K562 (cell line): Measurements from ENCODE around the gene MAP4. TPM values are rescaled to one million over a fixed set of nuclear protein-coding genes. Genes with fewer than 3 reads are reported as not detected.

Source experiments
- ATAC-seq: fragments of 200-7000 bp; cut with Tn5 transposase; 3 replicates; pipeline ENCODE4 v1.9.1; 2020; ENCODE audit warnings: moderate library complexity
- BruUV-seq: library from RNA; stranded (reverse); fragments of 400-500 nt; replicated peaks from 2 replicates; lab custom pipeline; 2021; lab: Mats Ljungman, UMichigan
- CTCF ChIA-PET: fragments of 300-600 bp; formaldehyde crosslinking; extraction: SDS; loops from one replicate; lab custom pipeline; 2021; ENCODE audit warnings: low intra/inter-chr PET ratio; lab: Yijun Ruan, JAX
- POLR2A ChIA-PET: fragments of 300-600, 350-650 bp; sonication (Branson Sonifier 250); formaldehyde crosslinking; extraction: SDS; loops from one replicate; lab custom pipeline; 2021; ENCODE audit warnings: antibody characterized with exemption, inconsistent platforms; lab: Yijun Ruan, JAX
- DNase-seq, 4 experiments: peaks; one replicate each; pipeline versions ENCODE4 v3.0.0 to v3.0.0-alpha.2; 2011 to 2018; ENCODE audit warnings: low spot score in 3 of 4, mixed read lengths in 3 of 4; ENCODE audit errors: extremely low read depth in 1 of 4
- FAIRE-seq: peaks from 2 replicates; lab custom pipeline; 2011; peaks lifted over from hg19 to GRCh38; lab: Jason Lieb, UNC
- H2AFZ ChIP-seq: 2 replicates; pipeline ENCODE4 v1.6.0; 2011; ENCODE audit warnings: low read depth, low read length, control low read depth, inconsistent platforms
- H3K27ac ChIP-seq: fragments of 200-600 bp; 3 replicates; pipeline ENCODE4 v1.8.0; 2011; ENCODE audit warnings: low read depth, mild to moderate bottlenecking, control low read depth, inconsistent platforms, low read length, moderate library complexity, mixed read lengths; ENCODE audit errors: extremely low read depth
- H3K27me3 ChIP-seq, 2 experiments: fragments of 300-600 bp in 1 of 2; 2 replicates in 1 of 2; 3 replicates in 1 of 2; pipeline versions ENCODE4 v1.6.0 to v1.8.0; 2011; ENCODE audit warnings: inconsistent platforms in 2 of 2, low read length in 2 of 2, mild to moderate bottlenecking in 1 of 2, mixed read lengths in 1 of 2, moderate library complexity in 1 of 2; ENCODE audit not compliant: control insufficient read depth in 2 of 2, insufficient read depth in 2 of 2
- H3K36me3 ChIP-seq: fragments of 300-600 bp; 3 replicates; pipeline ENCODE4 v1.8.0; 2011; ENCODE audit warnings: mild to moderate bottlenecking, low read length, inconsistent platforms; ENCODE audit not compliant: control insufficient read depth, insufficient read depth
- H3K4me1 ChIP-seq, 2 experiments: fragments of 200-600 bp in 1 of 2; replicated peaks in 1 of 2; 2 replicates in 1 of 2; 3 replicates in 1 of 2; pipeline versions ENCODE4 v1.5.1 to v1.8.0; 2011; ENCODE audit warnings: inconsistent platforms in 2 of 2, low read length in 2 of 2, mild to moderate bottlenecking in 1 of 2, mixed read lengths in 1 of 2, moderate library complexity in 1 of 2; ENCODE audit not compliant: control insufficient read depth in 2 of 2, insufficient read depth in 2 of 2
- H3K4me2 ChIP-seq: 2 replicates; pipeline ENCODE4 v1.6.1; 2011; ENCODE audit warnings: low read length, control low read depth, inconsistent platforms, mixed read lengths; ENCODE audit not compliant: insufficient read depth
- H3K4me3 ChIP-seq: fragments of 200-600 bp; sonication (generic), shearing (Covaris generic); 2 replicates; pipeline ENCODE4 v1.5.1; 2016; ENCODE audit warnings: control low read depth, inconsistent platforms
- H3K79me2 ChIP-seq: fragments of 200-600 bp; 3 replicates; pipeline ENCODE4 v1.8.0; 2011; ENCODE audit warnings: low read length, inconsistent platforms; ENCODE audit not compliant: control insufficient read depth, insufficient read depth
- H3K9ac ChIP-seq, 2 experiments: 2 replicates each; pipeline versions ENCODE4 v1.6.0 to v1.6.1; 2011; ENCODE audit warnings: low read depth in 2 of 2, low read length in 2 of 2, control low read depth in 1 of 2, inconsistent platforms in 1 of 2, mild to moderate bottlenecking in 1 of 2, mixed read lengths in 1 of 2; ENCODE audit not compliant: insufficient read depth in 1 of 2
- H3K9me1 ChIP-seq: one replicate; pipeline ENCODE4 v1.6.0; 2011; ENCODE audit warnings: inconsistent platforms, mild to moderate bottlenecking, low read length, moderate library complexity; ENCODE audit not compliant: control insufficient read depth, insufficient read depth
- H3K9me3 ChIP-seq: replicated peaks from 2 replicates; pipeline ENCODE4 v1.5.1; 2011; ENCODE audit warnings: low read depth, low read length, inconsistent platforms; ENCODE audit not compliant: control insufficient read depth, insufficient read depth
- H4K20me1 ChIP-seq: replicated peaks from 2 replicates; pipeline ENCODE4 v1.6.1; 2011; ENCODE audit warnings: low read length, inconsistent platforms, mixed read lengths; ENCODE audit not compliant: control insufficient read depth, insufficient read depth
- BMI1 ChIP-seq: fragments of 150-350 bp; IDR thresholded peaks from 2 replicates; pipeline ENCODE4 v1.6.1; 2014; ENCODE audit warnings: low read length
- CSDE1 ChIP-seq, 2 experiments: fragments of 450-650 bp; IDR thresholded peaks; 2 replicates each; pipeline ENCODE4 v1.6.1; 2016; ENCODE audit warnings: mild to moderate bottlenecking in 1 of 2
- DPF2 ChIP-seq: fragments of 450-650 bp; IDR thresholded peaks from 2 replicates; pipeline ENCODE4 v1.6.1; 2016
- FOXJ2 ChIP-seq: fragments of 200-800 bp; sonication (Bioruptor generic); IDR thresholded peaks from 2 replicates; pipeline ENCODE4 v1.6.1; 2016; ENCODE audit warnings: missing genetic modification characterization, missing compliant biosample characterization
- MXI1 ChIP-seq: IDR thresholded peaks from 2 replicates; pipeline ENCODE4 v1.6.1; 2011; ENCODE audit warnings: low read depth, mild to moderate bottlenecking, improper control_type of control experiment, low read length
- MYC ChIP-seq, 2 experiments: fragments of 250-450 bp in 1 of 2; sonication (Bioruptor Pico) in 1 of 2; IDR thresholded peaks; 2 replicates each; pipeline versions ENCODE4 v1.5.1 to v1.6.1; 2012 to 2021; ENCODE audit warnings: low read depth in 2 of 2, borderline replicate concordance in 1 of 2, improper control_type of control experiment in 1 of 2, low read length in 1 of 2, mild to moderate bottlenecking in 1 of 2, moderate library complexity in 1 of 2
- NR2C2 ChIP-seq, 2 experiments: fragments of 200-800 bp in 1 of 2; sonication (Bioruptor generic) in 1 of 2; sonication (generic) in 1 of 2; formaldehyde crosslinking in 1 of 2; IDR thresholded peaks; 2 replicates each; pipeline versions ENCODE4 v1.6.1 to v1.8.0; 2016 to 2022; ENCODE audit warnings: mild to moderate bottlenecking in 1 of 2, missing compliant biosample characterization in 1 of 2, missing genetic modification characterization in 1 of 2, missing genetic modification reagents in 1 of 2
- PATZ1 ChIP-seq: fragments of 250-450 bp; sonication (Bioruptor Pico); IDR thresholded peaks from 2 replicates; pipeline ENCODE4 v1.5.0; 2020; ENCODE audit warnings: mild to moderate bottlenecking, borderline replicate concordance
- RFX1 ChIP-seq: fragments of 450-650 bp; IDR thresholded peaks from 2 replicates; pipeline ENCODE4 v1.6.1; 2016; ENCODE audit warnings: mild to moderate bottlenecking, moderate library complexity
- SAP30 ChIP-seq: fragments of 200-600 bp; sonication (generic); IDR thresholded peaks from 2 replicates; pipeline ENCODE4 v1.6.1; 2012; ENCODE audit warnings: borderline replicate concordance, low read depth, mild to moderate bottlenecking, moderate library complexity, low read length, control low read depth, inconsistent platforms; ENCODE audit not compliant: insufficient read depth, poor library complexity, severe bottlenecking
- SMARCE1 ChIP-seq: fragments of 450-650 bp; IDR thresholded peaks from 2 replicates; pipeline ENCODE4 v1.7.1; 2016; ENCODE audit warnings: mild to moderate bottlenecking
- SPI1 ChIP-seq: IDR thresholded peaks from 2 replicates; pipeline ENCODE4 v1.6.1; 2011; ENCODE audit warnings: low read depth, low read length, control low read depth, borderline replicate concordance
- XRCC4 ChIP-seq: IDR thresholded peaks from one replicate; pipeline ENCODE4 v1.6.1; 2011; ENCODE audit not compliant: insufficient read depth, insufficient read length; ENCODE audit errors: extremely low read depth
- ZNF766 ChIP-seq: fragments of 200-800 bp; sonication (Bioruptor generic); conservative IDR thresholded peaks from 2 replicates; pipeline ENCODE4 v1.6.1; 2016; ENCODE audit warnings: missing genetic modification characterization, missing compliant biosample characterization
- WGBS: fragments of 100-300 bp; shearing (Covaris generic); methylation state at CpG from one replicate; pipeline ENCODE4 v1.1.6; 2016; ENCODE audit warnings: low coverage, mixed read lengths; ENCODE audit not compliant: insufficient coverage; ENCODE audit errors: missing lambda C conversion rate; 5-methylcytosine and 5-hydroxymethylcytosine counted together
- in situ Hi-C: fragments of 300-500 bp; cut with MboI; formaldehyde crosslinking; loops from 4 replicates; pipeline ENCODE4 v1.15.0; 2018; ENCODE audit warnings: inconsistent platforms, mixed read lengths
- intact Hi-C: fragments of 100-400 bp; cut with micrococcal nuclease; formaldehyde crosslinking; loops from 2 replicates; pipeline ENCODE4 v1.14.2; 2022
- polyA plus RNA-seq, 8 experiments: library from polyadenylated mRNA; depleted of rRNA in 4 of 8; stranded (reverse) in 5 of 8; unstranded in 3 of 8; fragments of >200 nt; fragmentation: Nextera tagmentation in 2 of 8; fragmentation: Illumina TruSeq in 1 of 8; extraction: Ambion mirVana in 2 of 8; extraction: Trizol in 1 of 8; gene quantifications; 2 replicates each; pipeline versions ENCODE4 v1.2.1 to v1.2.3, GENCODE V29; 2011 to 2014; ENCODE audit warnings: inconsistent platforms in 1 of 8, missing spikeins in 1 of 8
- total RNA-seq, 7 experiments: library from RNA; depleted of rRNA in 6 of 7; stranded (reverse); fragments of >200 nt in 6 of 7; fragmentation: Illumina TruSeq in 2 of 7; extraction: Trizol in 2 of 7; gene quantifications; 2 replicates each; pipeline versions ENCODE4 v1.2.1 to v1.2.3, GENCODE V29; 2011 to 2021; ENCODE audit warnings: low replicate concordance in 1 of 7
- TF ChIP-seq, protein P1 (sequence below), 2 experiments: fragments of 200-800 bp in 1 of 2; sonication (Bioruptor generic) in 1 of 2; sonication (generic) in 1 of 2; formaldehyde crosslinking in 1 of 2; IDR thresholded peaks in 1 of 2; conservative IDR thresholded peaks in 1 of 2; 2 replicates each; pipeline versions ENCODE4 v1.5.0 to v1.6.1; 2016 to 2020; ENCODE audit warnings: missing compliant biosample characterization in 1 of 2, missing genetic modification characterization in 1 of 2, missing genetic modification reagents in 1 of 2

The MAP4 gene
- total and polyA plus RNA-seq, 9 of the 15 experiments (the other 6 are each of a cell fraction or from before 2014, with no cell fraction given) = 13.3 to 141 (median 36.8) TPM

DNA sequence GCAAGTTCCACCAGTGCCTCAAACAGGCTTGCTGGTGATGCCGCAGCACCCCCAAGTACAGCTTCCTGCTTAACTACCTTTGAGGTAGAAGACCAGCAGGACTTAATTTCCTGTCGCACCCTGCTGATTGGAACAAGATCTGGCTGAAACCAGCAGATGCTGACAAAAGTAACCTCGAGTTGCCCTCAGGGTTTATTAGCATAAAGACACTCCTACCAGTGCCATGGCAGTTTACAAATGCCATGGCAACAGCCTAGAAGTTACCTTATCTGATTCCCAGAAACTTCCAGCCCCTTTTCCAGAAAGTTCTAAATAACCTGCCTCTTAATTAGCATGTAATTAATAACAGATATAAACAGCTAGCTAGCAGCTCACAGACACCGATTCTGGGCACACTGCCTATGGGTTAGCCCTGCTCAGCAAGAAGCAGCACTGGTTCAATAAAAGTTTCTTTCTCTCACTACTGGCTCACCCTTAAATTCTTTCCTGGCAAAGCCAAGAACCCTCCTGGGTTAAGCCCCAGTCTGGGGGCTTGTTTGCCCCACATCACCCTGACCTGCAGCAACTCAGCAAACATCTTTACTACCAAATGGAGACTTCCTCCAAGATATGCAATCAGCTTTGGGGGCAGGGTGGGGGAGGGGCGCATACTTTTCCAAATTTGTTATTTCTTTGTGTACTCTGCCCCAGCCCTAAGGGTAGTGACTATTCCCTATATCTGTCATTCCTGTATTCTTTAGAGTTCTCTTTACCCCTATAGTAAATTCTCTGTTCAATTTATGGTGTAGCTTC lies 54.2 kb downstream of the MAP4 start:
- FAIRE-seq (peak; percentile 40), DNase-seq (peak in 2 of 4 experiments; percentile 38 to 50), ATAC-seq (peak; percentile 70)
- POLR2A ChIA-PET = interaction anchor here (0.6 to 2.3 kb wide), 7 partner anchors 9 to 72 kb away, joined by 3 to 9 read pairs (median 3); no protein-coding TSS in a partner anchor
- Histone ChIP-seq H3K9me3 (no peaks in the 10 kb centered on the region), H2AFZ (no peak overlapping the region), H3K4me1 (peaks cover 14 to 28% of the 10 kb centered on the region in 2 experiments), H3K27me3 (no peaks in the 10 kb centered on the region), H3K9ac (peak overlapping the region; percentile 0 to 15; a peak in 1 of 4 replicates), H4K20me1 (no peaks in the 10 kb centered on the region), H3K27ac (peak overlapping the region; percentile 48), H3K4me3 (no peak overlapping the region), H3K36me3 (no peaks in the 10 kb centered on the region), H3K9me1 (no peaks in the 10 kb centered on the region), H3K79me2 (no peaks in the 10 kb centered on the region; the same call in 2 of the 3 replicates), H3K4me2 (peak overlapping the region; percentile 30)
- CTCF ChIA-PET = no interaction called here
- intact Hi-C loops = no loop called here
- in situ Hi-C loops = no loop called here
- no TSS peak for BruUV-seq
- 35% methylated on average over 5 of the region's 5 CpGs for WGBS
- TF ChIP-seq FOXJ2 (tag) (peak; percentile 95), SAP30 (no peak), BMI1 (peak; percentile 68), MXI1 (peak; percentile 82), SPI1 (0 out of 2 replicates have a peak, but pooled peaks have one; percentile 32), MYC (IDR thresholded peaks at IDR 0.05; ENCODE audit: low read depth, low read length) (0 out of 2 replicates have a peak, but pooled peaks have one; percentile 17), MYC (CRISPR knock-in tag; IDR thresholded peaks at IDR 0.05; ENCODE audit: borderline replicate concordance, low read depth) (no peak), NR2C2 (CRISPR knock-in tag; IDR thresholded peaks at IDR 0.05) (no peak), NR2C2 (tag; IDR thresholded peaks at IDR 0.05) (peak; percentile 37; the same call in 1 of the 2 replicates), DPF2 (peak; percentile 59; the same call in 1 of the 2 replicates), ZNF766 (CRISPR knock-in tag) (peak; percentile 42; the same call in 1 of the 2 replicates), RFX1 (peak; percentile 90), XRCC4 (no peak), SMARCE1 (no peak; the same call in 1 of the 2 replicates), PATZ1 (CRISPR knock-in tag) (no peak), CSDE1 (IDR thresholded peaks at IDR 0.05) (0 out of 4 replicates have a peak, but pooled peaks of 1 of the 2 experiments have one; percentile 34)
- TF ChIP-seq, protein P1, sequence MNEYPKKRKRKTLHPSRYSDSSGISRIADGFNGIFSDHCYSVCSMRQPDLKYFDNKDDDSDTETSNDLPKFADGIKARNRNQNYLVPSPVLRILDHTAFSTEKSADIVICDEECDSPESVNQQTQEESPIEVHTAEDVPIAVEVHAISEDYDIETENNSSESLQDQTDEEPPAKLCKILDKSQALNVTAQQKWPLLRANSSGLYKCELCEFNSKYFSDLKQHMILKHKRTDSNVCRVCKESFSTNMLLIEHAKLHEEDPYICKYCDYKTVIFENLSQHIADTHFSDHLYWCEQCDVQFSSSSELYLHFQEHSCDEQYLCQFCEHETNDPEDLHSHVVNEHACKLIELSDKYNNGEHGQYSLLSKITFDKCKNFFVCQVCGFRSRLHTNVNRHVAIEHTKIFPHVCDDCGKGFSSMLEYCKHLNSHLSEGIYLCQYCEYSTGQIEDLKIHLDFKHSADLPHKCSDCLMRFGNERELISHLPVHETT (CRISPR knock-in tag; conservative IDR thresholded peaks at IDR 0.05 in 1 of 2, IDR thresholded peaks at IDR 0.05 in 1 of 2) = 0 out of 4 replicates have a peak, but pooled peaks of 1 of the 2 experiments have one; percentile 44
